Fibroblast of lung (primary cell): ENCODE data around the gene IFT81.

Experiments
- CTCF ChIP-seq, 2 donors: IDR thresholded peaks in 1 of 2; conservative IDR thresholded peaks in 1 of 2; 1 replicate in 1 of 2; 2 replicates in 1 of 2; pipeline ENCODE4 v1.5.1; 2011 to 2012; ENCODE audit warnings: low read length in 2 of 2, control low read depth in 1 of 2, inconsistent platforms in 1 of 2, low read depth in 1 of 2, mild to moderate bottlenecking in 1 of 2
- EZH2 ChIP-seq: IDR thresholded peaks from 2 replicates; pipeline ENCODE4 v1.5.1; 2012; ENCODE audit warnings: low read length, control low read depth, mild to moderate bottlenecking; ENCODE audit errors: missing control alignments

DNA sequence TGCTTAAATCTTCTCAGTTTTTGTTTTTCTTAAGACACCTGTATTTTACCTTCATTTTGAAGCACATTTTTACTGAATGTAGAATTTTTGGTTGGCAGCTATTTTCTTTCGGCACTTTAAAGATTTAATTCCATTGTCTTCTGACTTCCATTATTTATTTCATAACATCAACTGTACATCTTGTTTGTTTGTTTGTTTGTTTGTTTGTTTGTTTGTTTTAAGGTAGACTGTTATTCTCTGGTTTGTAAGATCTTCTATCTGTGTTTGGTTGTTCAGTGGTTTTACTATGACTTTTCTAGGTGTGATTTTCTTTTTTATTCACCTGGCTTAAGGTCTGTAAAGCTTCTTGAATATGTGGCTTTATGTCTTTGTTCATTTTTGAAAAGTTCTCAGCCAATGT lies 61.9 kb downstream of the IFT81 start:
- no peak for TF ChIP-seq CTCF (conservative IDR thresholded peaks at IDR 0.05 in 1 of 2, IDR thresholded peaks at IDR 0.05 in 1 of 2; ENCODE audit: low read depth in 1 of 2, low read length in 2 of 2)
- TF ChIP-seq EZH2 = no peak
